ENCODE data around the gene CFP.

The CFP gene

DNA sequence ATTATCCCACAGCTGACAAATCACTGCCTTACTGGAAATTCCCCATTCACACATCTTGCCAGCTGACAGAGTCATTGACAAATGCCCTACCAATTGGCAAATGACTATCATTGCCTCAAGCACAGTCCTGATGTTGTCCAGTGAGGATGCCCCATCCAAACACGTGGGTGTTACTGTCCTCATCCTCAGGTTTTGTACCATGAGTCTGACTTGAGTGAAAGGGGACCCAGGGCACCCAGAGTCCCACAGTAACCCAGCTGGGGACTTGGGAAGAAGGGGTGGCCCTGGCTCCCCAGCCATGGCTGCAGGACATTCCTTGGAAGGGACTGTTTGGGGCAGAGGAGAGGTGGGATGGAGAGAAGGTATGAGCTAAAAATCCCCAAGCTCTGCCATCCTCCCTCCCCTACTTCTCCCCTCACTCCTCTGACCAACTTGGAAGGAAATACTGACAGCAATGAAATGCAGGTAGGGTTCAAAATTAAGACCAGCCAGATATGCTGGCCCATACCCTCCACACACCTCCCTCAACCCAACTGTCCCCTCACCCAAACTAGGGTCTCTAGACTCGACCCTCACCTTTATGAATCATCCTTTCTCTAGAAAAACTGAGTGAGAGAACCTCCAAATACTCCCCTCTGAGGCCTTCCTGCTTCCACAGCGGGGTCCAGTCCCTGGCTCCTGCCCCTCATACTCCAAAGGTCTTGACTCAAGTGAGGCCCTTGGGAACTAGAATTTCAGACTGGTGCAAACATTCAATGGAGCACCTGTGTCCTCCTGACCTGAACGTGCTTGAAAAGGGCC, 42.4 kb downstream of the CFP start:
- Histone ChIP-seq H3K79me2 (ENCODE audit: control insufficient read depth, insufficient read depth, low read length) (no peaks in the 10 kb centered on the region), H2BK120ac (ENCODE audit: low read depth, low read length) (no peak overlapping the region), H3K56ac (ENCODE audit: low read length) (no peak overlapping the region), H3K4me3 (ENCODE audit: low read length) (no peak overlapping the region), H3K18ac (ENCODE audit: low read length) (no peak overlapping the region), H3K27me3 (ENCODE audit: insufficient read depth, low read length, poor library complexity) (no peaks in the 10 kb centered on the region), H3K27ac (ENCODE audit: low read depth, low read length) (no peak overlapping the region), H3K4me2 (ENCODE audit: low read length) (no peak overlapping the region), H2AK5ac (ENCODE audit: low read length) (no peak overlapping the region), H2BK5ac (ENCODE audit: low read length) (no peak overlapping the region), H3K36me3 (ENCODE audit: control insufficient read depth, insufficient read depth, low read length) (no peaks in the 10 kb centered on the region), H3K9ac (ENCODE audit: low read length) (no peak overlapping the region), H4K5ac (ENCODE audit: low read length) (no peak overlapping the region), H2BK15ac (replicated peaks; ENCODE audit: low read depth) (no peak overlapping the region), H3K4ac (ENCODE audit: low read depth, low read length) (no peak overlapping the region), H4K8ac (ENCODE audit: low read depth, low read length) (no peak overlapping the region), H3K23ac (ENCODE audit: low read length) (no peak overlapping the region), H3K79me1 (ENCODE audit: low read length) (no peaks in the 10 kb centered on the region), H3K4me1 (ENCODE audit: control insufficient read depth, low read depth, low read length) (no peaks in the 10 kb centered on the region)
- no peak for DNase-seq
- WGBS (ENCODE audit: extremely low coverage, insufficient coverage, low lambda C conversion rate), result no CpG with 5 or more reads among the region's 4 CpGs

DNA sequence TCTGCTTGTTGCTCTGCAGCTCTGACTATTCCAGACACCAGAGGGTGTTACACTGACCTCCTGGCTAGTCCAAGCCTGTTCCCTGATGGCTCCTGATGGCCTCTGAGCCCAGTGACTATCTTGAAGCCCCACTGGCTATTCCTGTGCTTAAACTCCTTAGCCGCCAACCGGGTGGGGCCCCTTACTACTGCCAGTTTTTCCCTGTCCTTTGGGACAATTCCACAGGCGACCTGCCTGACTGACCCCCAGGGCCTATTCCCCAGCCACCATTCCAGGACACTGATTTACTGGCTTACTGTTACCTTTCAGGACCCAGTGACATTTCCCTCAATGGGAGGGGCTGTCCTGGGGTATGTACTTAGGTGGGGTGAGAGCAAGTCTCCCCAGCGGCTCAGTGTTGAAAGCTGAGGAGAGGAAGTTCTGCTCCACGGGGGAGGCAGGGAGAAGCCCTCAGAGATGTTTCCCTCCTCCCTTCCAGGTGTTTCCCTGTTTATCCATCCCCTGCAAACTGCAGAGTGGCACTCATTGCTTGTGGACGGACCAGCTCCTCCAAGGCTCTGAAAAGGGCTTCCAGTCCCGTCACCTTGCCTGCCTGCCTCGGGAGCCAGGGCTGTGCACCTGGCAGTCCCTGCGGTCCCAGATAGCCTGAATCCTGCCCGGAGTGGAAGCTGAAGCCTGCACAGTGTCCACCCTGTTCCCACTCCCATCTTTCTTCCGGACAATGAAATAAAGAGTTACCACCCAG, 43.5 kb downstream of the CFP start:
- no peak overlapping the region for H3K18ac ChIP-seq (ENCODE audit: low read length)
- H2BK15ac ChIP-seq (replicated peaks; ENCODE audit: low read depth), result no peak overlapping the region
- H3K36me3 ChIP-seq (ENCODE audit: control insufficient read depth, insufficient read depth, low read length), result no peaks in the 10 kb centered on the region
- H3K4ac ChIP-seq (ENCODE audit: low read depth, low read length), result no peak overlapping the region
- no peak overlapping the region for H3K4me2 ChIP-seq (ENCODE audit: low read length)
- no peaks in the 10 kb centered on the region for H3K27me3 ChIP-seq (ENCODE audit: insufficient read depth, low read length, poor library complexity)
- no peak overlapping the region for H3K27ac ChIP-seq (ENCODE audit: low read depth, low read length)
- H3K56ac ChIP-seq (ENCODE audit: low read length), result no peak overlapping the region
- no peak overlapping the region for H3K23ac ChIP-seq (ENCODE audit: low read length)
- H3K9ac ChIP-seq (ENCODE audit: low read length), result no peak overlapping the region
- no peak overlapping the region for H3K4me3 ChIP-seq (ENCODE audit: low read length)
- H3K79me2 ChIP-seq (ENCODE audit: control insufficient read depth, insufficient read depth, low read length), result no peaks in the 10 kb centered on the region
- H2BK5ac ChIP-seq (ENCODE audit: low read length), result no peak overlapping the region
- H3K4me1 ChIP-seq (ENCODE audit: control insufficient read depth, low read depth, low read length), result no peaks in the 10 kb centered on the region
- no CpG with 5 or more reads among the region's 11 CpGs for WGBS (ENCODE audit: extremely low coverage, insufficient coverage, low lambda C conversion rate)
- no peak for DNase-seq
- H2AK5ac ChIP-seq (ENCODE audit: low read length), result no peak overlapping the region
- no peaks in the 10 kb centered on the region for H3K79me1 ChIP-seq (ENCODE audit: low read length)
- H4K8ac ChIP-seq (ENCODE audit: low read depth, low read length), result no peak overlapping the region
- no peak overlapping the region for H4K5ac ChIP-seq (ENCODE audit: low read length)
- no peak overlapping the region for H2BK120ac ChIP-seq (ENCODE audit: low read depth, low read length)

DNA sequence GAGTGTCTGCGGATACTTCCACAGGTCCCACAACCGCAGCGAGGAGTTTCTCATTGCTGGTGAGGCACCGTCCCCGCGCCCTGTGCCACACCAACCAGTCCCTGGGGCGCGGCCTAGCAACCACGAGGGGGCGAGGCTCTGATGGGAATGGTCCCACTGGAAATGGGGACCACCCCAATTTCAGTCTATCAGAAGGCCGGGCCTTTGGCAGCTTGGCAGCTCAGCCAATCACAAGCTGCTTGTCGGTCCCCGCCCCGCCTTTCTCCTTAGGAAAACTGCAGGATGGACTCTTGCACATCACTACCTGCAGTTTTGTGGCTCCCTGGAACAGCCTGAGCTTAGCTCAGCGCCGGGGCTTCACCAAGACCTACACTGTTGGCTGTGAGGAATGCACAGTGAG, 44.5 kb downstream of the CFP start:
- no peak for DNase-seq
- H2AK5ac ChIP-seq (ENCODE audit: low read length), result no peak overlapping the region
- H4K5ac ChIP-seq (ENCODE audit: low read length), result no peak overlapping the region
- H3K27ac ChIP-seq (ENCODE audit: low read depth, low read length), result no peak overlapping the region
- H4K8ac ChIP-seq (ENCODE audit: low read depth, low read length), result no peak overlapping the region
- no peak overlapping the region for H3K4me2 ChIP-seq (ENCODE audit: low read length)
- H3K23ac ChIP-seq (ENCODE audit: low read length), result no peak overlapping the region
- no peak overlapping the region for H2BK15ac ChIP-seq (replicated peaks; ENCODE audit: low read depth)
- H3K4me3 ChIP-seq (ENCODE audit: low read length), result no peak overlapping the region
- no peak overlapping the region for H3K4ac ChIP-seq (ENCODE audit: low read depth, low read length)
- H3K79me1 ChIP-seq (ENCODE audit: low read length), result no peaks in the 10 kb centered on the region
- H3K4me1 ChIP-seq (ENCODE audit: control insufficient read depth, low read depth, low read length), result no peaks in the 10 kb centered on the region
- H3K27me3 ChIP-seq (ENCODE audit: insufficient read depth, low read length, poor library complexity), result no peaks in the 10 kb centered on the region
- H3K9ac ChIP-seq (ENCODE audit: low read length), result no peak overlapping the region
- WGBS (ENCODE audit: extremely low coverage, insufficient coverage, low lambda C conversion rate), result no CpG with 5 or more reads among the region's 16 CpGs
- no peak overlapping the region for H2BK120ac ChIP-seq (ENCODE audit: low read depth, low read length)
- H3K79me2 ChIP-seq (ENCODE audit: control insufficient read depth, insufficient read depth, low read length), result no peaks in the 10 kb centered on the region
- no peak overlapping the region for H3K18ac ChIP-seq (ENCODE audit: low read length)
- no peak overlapping the region for H3K56ac ChIP-seq (ENCODE audit: low read length)
- no peaks in the 10 kb centered on the region for H3K36me3 ChIP-seq (ENCODE audit: control insufficient read depth, insufficient read depth, low read length)
- H2BK5ac ChIP-seq (ENCODE audit: low read length), result no peak overlapping the region

DNA sequence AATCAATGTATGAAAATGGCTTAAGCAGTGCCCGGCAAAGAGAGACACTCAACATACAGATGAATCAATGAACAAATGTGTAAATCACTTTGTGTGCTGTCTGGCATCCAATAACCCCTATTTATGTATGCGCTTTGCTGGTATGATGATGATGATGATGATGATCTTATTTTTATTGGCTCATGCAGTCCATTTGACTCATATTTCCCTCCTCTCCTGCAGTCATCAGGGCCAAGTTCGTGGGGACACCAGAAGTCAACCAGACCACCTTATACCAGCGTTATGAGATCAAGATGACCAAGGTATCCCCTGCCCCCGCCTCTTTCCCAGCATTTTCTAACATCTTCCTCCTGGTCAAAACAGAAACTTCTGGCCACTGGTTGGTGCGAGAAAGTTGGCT, 45.0 kb downstream of the CFP start:
- Histone ChIP-seq H3K36me3 (ENCODE audit: control insufficient read depth, insufficient read depth, low read length) (no peaks in the 10 kb centered on the region), H2BK120ac (ENCODE audit: low read depth, low read length) (no peak overlapping the region), H3K56ac (ENCODE audit: low read length) (no peak overlapping the region), H3K79me2 (ENCODE audit: control insufficient read depth, insufficient read depth, low read length) (no peaks in the 10 kb centered on the region), H2BK5ac (ENCODE audit: low read length) (no peak overlapping the region), H3K9ac (ENCODE audit: low read length) (no peak overlapping the region), H3K4ac (ENCODE audit: low read depth, low read length) (no peak overlapping the region), H3K27me3 (ENCODE audit: insufficient read depth, low read length, poor library complexity) (no peaks in the 10 kb centered on the region), H2AK5ac (ENCODE audit: low read length) (no peak overlapping the region), H3K18ac (ENCODE audit: low read length) (no peak overlapping the region), H3K4me3 (ENCODE audit: low read length) (no peak overlapping the region), H3K4me1 (ENCODE audit: control insufficient read depth, low read depth, low read length) (no peaks in the 10 kb centered on the region), H3K79me1 (ENCODE audit: low read length) (no peaks in the 10 kb centered on the region), H3K27ac (ENCODE audit: low read depth, low read length) (no peak overlapping the region), H2BK15ac (replicated peaks; ENCODE audit: low read depth) (no peak overlapping the region), H4K8ac (ENCODE audit: low read depth, low read length) (no peak overlapping the region), H3K23ac (ENCODE audit: low read length) (no peak overlapping the region), H4K5ac (ENCODE audit: low read length) (no peak overlapping the region), H3K4me2 (ENCODE audit: low read length) (no peak overlapping the region)
- DNase-seq, result no peak
- WGBS (ENCODE audit: extremely low coverage, insufficient coverage, low lambda C conversion rate), result no CpG with 5 or more reads among the region's 6 CpGs

DNA sequence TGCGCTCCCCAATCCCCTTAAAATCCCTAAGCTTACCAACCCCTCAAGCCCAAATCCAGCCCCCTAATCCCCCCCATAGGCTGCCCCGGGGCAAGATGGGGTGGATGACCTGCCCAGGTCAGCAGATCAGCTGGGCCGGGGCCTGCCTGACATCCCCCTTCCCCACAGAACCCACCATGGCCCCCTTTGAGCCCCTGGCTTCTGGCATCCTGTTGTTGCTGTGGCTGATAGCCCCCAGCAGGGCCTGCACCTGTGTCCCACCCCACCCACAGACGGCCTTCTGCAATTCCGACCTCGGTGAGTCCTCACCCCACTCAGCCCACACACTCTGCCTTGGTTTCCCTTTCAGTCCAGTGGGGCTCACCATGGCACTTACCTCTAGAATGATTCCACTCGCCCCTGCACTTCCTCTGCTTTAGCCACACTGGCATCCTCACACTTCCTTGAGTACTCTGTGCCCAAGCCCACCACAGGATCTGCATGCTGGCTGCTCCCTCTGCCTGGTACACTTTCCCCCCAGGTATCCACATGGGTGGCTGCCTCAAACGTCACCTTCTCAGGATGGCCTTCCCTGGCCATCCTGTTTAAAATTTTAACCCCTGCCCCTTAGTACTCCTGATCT, 46.4 kb downstream of the CFP start:
- H3K27me3 ChIP-seq (ENCODE audit: insufficient read depth, low read length, poor library complexity), result no peaks in the 10 kb centered on the region
- H2AK5ac ChIP-seq (ENCODE audit: low read length), result no peak overlapping the region
- H3K4me1 ChIP-seq (ENCODE audit: control insufficient read depth, low read depth, low read length), result no peaks in the 10 kb centered on the region
- H2BK120ac ChIP-seq (ENCODE audit: low read depth, low read length), result no peak overlapping the region
- no peak overlapping the region for H4K8ac ChIP-seq (ENCODE audit: low read depth, low read length)
- no peaks in the 10 kb centered on the region for H3K36me3 ChIP-seq (ENCODE audit: control insufficient read depth, insufficient read depth, low read length)
- H3K4me2 ChIP-seq (ENCODE audit: low read length), result no peak overlapping the region
- H2BK15ac ChIP-seq (replicated peaks; ENCODE audit: low read depth), result no peak overlapping the region
- H3K79me1 ChIP-seq (ENCODE audit: low read length), result no peaks in the 10 kb centered on the region
- H3K79me2 ChIP-seq (ENCODE audit: control insufficient read depth, insufficient read depth, low read length), result no peaks in the 10 kb centered on the region
- H4K5ac ChIP-seq (ENCODE audit: low read length), result no peak overlapping the region
- no peak overlapping the region for H3K27ac ChIP-seq (ENCODE audit: low read depth, low read length)
- no peak for DNase-seq
- no peak overlapping the region for H3K4ac ChIP-seq (ENCODE audit: low read depth, low read length)
- H3K18ac ChIP-seq (ENCODE audit: low read length), result peak overlapping the region; percentile 7
- H3K9ac ChIP-seq (ENCODE audit: low read length), result no peak overlapping the region
- WGBS (ENCODE audit: extremely low coverage, insufficient coverage, low lambda C conversion rate), result no CpG with 5 or more reads among the region's 8 CpGs
- H3K56ac ChIP-seq (ENCODE audit: low read length), result no peak overlapping the region
- H3K4me3 ChIP-seq (ENCODE audit: low read length), result no peak overlapping the region
- no peak overlapping the region for H3K23ac ChIP-seq (ENCODE audit: low read length)
- no peak overlapping the region for H2BK5ac ChIP-seq (ENCODE audit: low read length)

Data from mesendoderm (in vitro differentiated cells).